Mucosa of rectum (tissue), 2 donors: ENCODE results near the gene EML6.
"Not testable (repeated sequence)": the region's sequence is repeated elsewhere in the genome, so short reads cannot be mapped to it uniquely, and the experiment has no call there.

Experiments used
- H3K27ac ChIP-seq, 2 donors: one replicate each; pipeline ENCODE4 v1.7.0; 2013; ENCODE audit warnings: inconsistent platforms in 2 of 2, low read depth in 2 of 2, low read length in 2 of 2
- H3K27me3 ChIP-seq, 2 donors: one replicate each; pipeline ENCODE4 v1.7.0; 2013; ENCODE audit warnings: low read length in 2 of 2; ENCODE audit not compliant: control insufficient read depth in 2 of 2, insufficient read depth in 2 of 2
- H3K36me3 ChIP-seq, 2 donors: one replicate each; pipeline ENCODE4 v1.7.0; 2013; ENCODE audit warnings: low read length in 2 of 2; ENCODE audit not compliant: control insufficient read depth in 2 of 2, insufficient read depth in 2 of 2
- H3K4me1 ChIP-seq, 2 donors: one replicate each; pipeline ENCODE4 v1.7.0; 2013; ENCODE audit warnings: low read length in 2 of 2, mild to moderate bottlenecking in 1 of 2; ENCODE audit not compliant: control insufficient read depth in 2 of 2, insufficient read depth in 2 of 2
- H3K4me3 ChIP-seq, 2 donors: one replicate each; pipeline ENCODE4 v1.7.0; 2013; ENCODE audit warnings: low read length in 2 of 2
- H3K9ac ChIP-seq, 2 donors: one replicate each; pipeline ENCODE4 v1.7.0; 2013; ENCODE audit warnings: low read length in 2 of 2, low read depth in 1 of 2, mild to moderate bottlenecking in 1 of 2
- H3K9me3 ChIP-seq, 2 donors: one replicate each; pipeline ENCODE4 v1.7.0; 2013; ENCODE audit warnings: low read length in 2 of 2; ENCODE audit not compliant: control insufficient read depth in 2 of 2
- donor health status: healthy.
- donor health status: Normal muscosa, but diverticular disease.

EML6 gene

DNA sequence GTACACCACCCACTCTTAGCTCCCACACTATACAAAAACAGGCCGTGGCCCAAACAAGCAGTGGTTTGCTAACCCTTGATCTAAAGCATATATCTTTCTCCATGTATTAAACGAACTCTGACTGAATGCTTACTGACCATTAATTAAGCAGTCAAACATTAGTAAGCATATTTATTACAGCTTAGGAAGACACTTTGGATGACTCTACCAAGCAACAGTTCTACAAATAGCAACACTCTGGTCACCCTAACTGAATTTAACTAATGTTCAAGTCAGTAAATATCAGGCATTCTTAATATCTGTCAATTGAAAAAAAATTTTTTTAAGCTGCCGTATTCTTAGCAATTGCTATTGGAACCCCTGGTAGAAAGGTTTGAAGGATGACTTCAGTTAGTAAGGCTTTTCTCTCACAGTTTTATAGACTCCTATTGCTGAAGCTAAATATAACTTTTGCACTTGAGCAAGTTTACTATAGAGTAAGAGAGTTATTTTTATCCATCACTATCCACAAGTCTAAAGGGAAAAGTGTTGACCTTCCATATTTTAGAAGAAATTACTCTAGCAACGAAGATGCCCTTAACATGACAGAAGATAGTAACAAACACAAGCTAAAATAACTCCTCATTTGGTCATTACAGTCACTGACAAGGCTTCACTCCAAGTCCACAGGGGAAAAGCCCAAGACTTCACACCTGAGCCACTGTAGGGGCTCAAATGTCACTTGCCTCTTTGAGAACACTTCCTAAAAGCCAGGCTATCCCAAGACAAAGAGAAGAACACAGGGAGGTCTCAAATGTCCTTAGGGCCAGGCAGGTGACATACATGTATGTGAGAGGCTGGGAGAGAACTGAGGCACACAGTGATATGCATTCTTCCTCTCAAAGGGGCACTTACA, 252.4 kb downstream of the EML6 start:
- H3K9ac ChIP-seq: no peak overlapping the region
- H3K27ac ChIP-seq: no peak overlapping the region
- H3K9me3 ChIP-seq: no peaks in the 10 kb centered on the region
- peaks cover 3 to 12% of the 10 kb centered on the region in 2 donors for H3K4me1 ChIP-seq
- no peak overlapping the region for H3K4me3 ChIP-seq
- H3K27me3 ChIP-seq: no peaks in the 10 kb centered on the region
- H3K36me3 ChIP-seq: peaks cover 10 to 14% of the 10 kb centered on the region in 2 donors

- H3K4me3 ChIP-seq: no peak overlapping the region
- peaks cover 3 to 14% of the 10 kb centered on the region in 2 donors for H3K4me1 ChIP-seq
- no peak overlapping the region for H3K9ac ChIP-seq
Observed at GRCh38 chr2:54977149-54977548, 253.7 kb downstream of the EML6 start.

GRCh38 chr2:54979321-54980044, 256.0 kb downstream of the EML6 start:
- Histone ChIP-seq H3K4me3 (no peak overlapping the region), H3K27ac (peak overlapping the region in 1 of 2 donors; percentile 13), H3K4me1 (peaks cover 3 to 14% of the 10 kb centered on the region in 2 donors), H3K36me3 (peaks cover 6 to 10% of the 10 kb centered on the region in 2 donors), H3K9me3 (no peaks in the 10 kb centered on the region), H3K27me3 (no peaks in the 10 kb centered on the region), H3K9ac (no peak overlapping the region)

More at GRCh38 chr2:54977149-54977548, 253.7 kb downstream of the EML6 start:
- Histone ChIP-seq H3K27ac (no peak overlapping the region), H3K36me3 (peaks cover 9 to 10% of the 10 kb centered on the region in 2 donors), H3K9me3 (no peaks in the 10 kb centered on the region), H3K27me3 (no peaks in the 10 kb centered on the region)

DNA sequence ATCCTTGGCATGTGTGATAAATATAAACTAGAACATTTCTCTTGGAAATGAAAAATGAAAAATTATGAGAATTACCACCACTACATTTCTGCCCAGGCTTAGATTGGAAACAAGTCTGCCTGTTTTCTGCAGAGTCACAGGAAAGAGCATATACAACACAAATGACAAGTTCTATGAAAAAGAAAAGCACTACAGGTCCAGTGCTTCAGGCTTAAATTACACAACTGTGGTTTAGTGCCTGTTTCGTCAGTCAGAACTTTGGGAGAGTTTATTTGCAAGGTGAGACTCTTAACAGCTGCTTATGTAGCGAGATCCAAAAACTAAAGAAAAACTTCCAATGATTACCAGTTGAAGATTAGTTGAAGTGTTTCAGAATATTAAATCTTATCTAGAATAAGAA, 257.9 kb downstream of the EML6 start:
- H3K4me1 ChIP-seq: peaks cover 3 to 11% of the 10 kb centered on the region in 2 donors
- peaks cover 8 to 12% of the 10 kb centered on the region in 2 donors for H3K36me3 ChIP-seq
- no peak overlapping the region for H3K9ac ChIP-seq
- no peaks in the 10 kb centered on the region for H3K27me3 ChIP-seq
- H3K4me3 ChIP-seq: no peak overlapping the region
- no peaks in the 10 kb centered on the region for H3K9me3 ChIP-seq
- H3K27ac ChIP-seq: no peak overlapping the region

DNA sequence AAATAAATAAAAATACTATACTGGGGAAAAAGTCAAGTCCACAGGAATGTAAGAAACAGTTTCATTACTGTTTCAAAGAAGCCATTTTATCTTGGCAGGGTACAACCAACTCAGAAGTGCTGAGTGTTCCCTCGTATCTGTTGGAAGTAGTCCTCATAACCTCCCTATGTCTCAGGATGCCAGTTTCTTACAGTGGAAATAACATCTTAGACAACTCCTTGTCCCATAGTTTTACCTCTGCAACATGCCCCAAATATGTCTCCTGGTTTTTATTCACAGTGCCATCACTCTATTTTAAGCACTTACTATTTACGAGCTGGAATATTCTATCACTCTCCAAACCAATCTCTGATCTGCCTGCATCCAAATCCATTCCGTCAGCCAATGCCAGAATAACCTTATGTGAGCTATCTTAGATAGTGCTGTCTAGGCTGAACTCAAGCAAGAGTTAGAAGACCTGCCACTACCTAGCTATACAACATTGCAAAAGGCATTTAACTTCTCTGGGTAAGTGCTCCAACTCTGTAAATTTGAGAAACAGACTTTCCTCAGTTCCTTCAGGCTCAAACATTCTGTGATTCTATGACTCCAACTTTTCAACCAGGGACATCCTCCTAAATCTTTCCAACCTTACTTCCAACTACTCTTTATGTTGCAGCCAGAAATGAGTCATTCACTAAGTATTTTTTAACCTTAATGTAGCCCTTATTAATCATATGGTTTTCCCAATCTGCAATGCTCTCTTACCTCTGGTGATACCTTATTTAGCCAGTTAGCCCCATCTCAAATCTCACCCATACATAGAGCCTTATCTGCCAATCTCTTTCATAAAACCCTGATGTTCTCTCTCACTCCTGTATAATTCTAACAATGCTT, 260.1 kb downstream of the EML6 start:
- peaks cover 3 to 8% of the 10 kb centered on the region in 2 donors for H3K4me1 ChIP-seq
- no peak overlapping the region for H3K27ac ChIP-seq
- no peaks in the 10 kb centered on the region for H3K27me3 ChIP-seq
- H3K9me3 ChIP-seq: no peaks in the 10 kb centered on the region
- H3K9ac ChIP-seq: no peak overlapping the region
- peaks cover 16 to 17% of the 10 kb centered on the region in 2 donors for H3K36me3 ChIP-seq
- H3K4me3 ChIP-seq: no peak overlapping the region

DNA sequence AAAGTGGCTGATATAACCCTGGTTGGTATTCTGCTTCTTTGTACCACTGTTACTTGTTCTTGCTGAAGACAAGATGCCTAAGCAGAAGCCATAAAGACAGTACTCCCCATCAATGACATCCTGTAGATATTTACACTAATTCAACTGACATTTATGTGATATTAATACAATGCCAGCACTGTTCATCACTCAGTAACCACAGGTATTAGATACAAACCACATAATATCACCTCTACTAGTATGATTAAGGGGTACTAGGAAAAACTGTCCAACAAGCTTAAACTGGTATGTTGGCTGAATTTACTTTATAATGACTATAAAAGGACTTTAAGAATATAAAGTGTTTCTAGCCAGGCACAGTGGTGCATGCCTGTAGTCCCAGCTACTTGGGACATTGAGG, 261.0 kb downstream of the EML6 start:
- Histone ChIP-seq H3K4me1 (peaks cover 3 to 7% of the 10 kb centered on the region in 2 donors), H3K9me3 (no peaks in the 10 kb centered on the region), H3K9ac (no peak overlapping the region), H3K27me3 (no peaks in the 10 kb centered on the region), H3K27ac (no peak overlapping the region), H3K36me3 (peaks cover 16 to 17% of the 10 kb centered on the region in 2 donors), H3K4me3 (no peak overlapping the region)

DNA sequence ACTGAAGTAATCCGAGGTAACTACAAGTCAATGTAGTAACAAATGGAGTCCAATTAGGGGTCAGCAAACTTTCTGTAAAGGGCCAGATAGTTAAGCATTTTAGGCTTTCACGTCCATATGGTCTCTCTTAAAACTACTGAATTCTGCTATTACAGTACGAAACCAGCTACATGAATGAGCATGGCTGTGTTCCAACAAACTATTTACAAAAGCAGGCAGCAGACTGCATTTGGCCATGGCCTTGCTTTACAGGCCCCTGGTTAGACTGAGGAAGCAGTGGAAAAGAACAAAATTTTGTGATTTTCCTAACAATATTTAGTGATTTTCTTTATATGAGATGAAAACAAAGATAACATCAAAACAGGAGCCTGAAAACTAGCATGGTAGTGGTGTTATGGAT, 262.8 kb downstream of the EML6 start:
- H3K9me3 ChIP-seq: no peaks in the 10 kb centered on the region
- no peak overlapping the region for H3K9ac ChIP-seq
- H3K4me1 ChIP-seq: peaks cover 0 to 2% of the 10 kb centered on the region in 2 donors
- H3K36me3 ChIP-seq: peaks cover 15 to 16% of the 10 kb centered on the region in 2 donors
- no peaks in the 10 kb centered on the region for H3K27me3 ChIP-seq
- H3K4me3 ChIP-seq: no peak overlapping the region
- H3K27ac ChIP-seq: no peak overlapping the region

GRCh38 chr2:54988612-54989011, 265.1 kb downstream of the EML6 start:
- peaks cover 10 to 13% of the 10 kb centered on the region in 2 donors for H3K36me3 ChIP-seq
- no peak overlapping the region for H3K27ac ChIP-seq
- H3K9ac ChIP-seq: no peak overlapping the region
- no peaks in the 10 kb centered on the region for H3K9me3 ChIP-seq
- no peaks in the 10 kb centered on the region for H3K27me3 ChIP-seq
- H3K4me1 ChIP-seq: no peaks in the 10 kb centered on the region
- H3K4me3 ChIP-seq: no peak overlapping the region

- H3K9ac ChIP-seq, H3K4me1 ChIP-seq, H3K27me3 ChIP-seq, H3K9me3 ChIP-seq, H3K27ac ChIP-seq, H3K4me3 ChIP-seq: not testable (repeated sequence)
- H3K36me3 ChIP-seq: peaks cover 10 to 13% of the 10 kb centered on the region in 2 donors
Observed at GRCh38 chr2:54990694-54991093, 267.2 kb downstream of the EML6 start.
